ENCODE results near the gene CDRT15.

DNA sequence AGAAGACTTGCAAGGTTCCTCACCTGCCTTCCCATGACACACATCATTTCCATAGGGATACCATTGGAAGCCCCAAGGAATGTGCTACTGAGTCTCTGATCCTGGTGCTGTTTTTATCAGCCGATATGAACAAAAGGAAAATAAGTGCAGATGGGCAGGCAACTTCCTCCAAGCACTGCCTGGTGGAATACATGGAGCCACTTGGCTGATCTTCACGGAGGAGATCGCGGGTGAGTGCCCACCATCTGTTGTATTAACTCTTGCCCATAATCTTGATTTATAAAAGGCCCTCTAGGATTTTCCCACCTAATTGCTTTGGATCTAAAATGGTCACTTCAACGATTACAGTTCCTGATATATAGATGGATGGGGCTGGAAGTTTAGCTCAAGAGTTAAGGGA lies 24.7 kb upstream of the CDRT15 start:
- TF ChIP-seq POLR2A (IDR thresholded peaks at IDR 0.05; ENCODE audit: low read length) (no peak), GATA1 (IDR thresholded peaks at IDR 0.05; ENCODE audit: low read depth, low read length) (no peak)
